Activated naive CD4-positive, alpha-beta T cell treated with anti-CD3 and anti-CD28 coated beads, Interleukin-2, amount 10 ng/mL, durations not matched to agents 7 days and 5 days (primary cell): ENCODE data around the gene ROPN1L.

Experiments
- CTCF ChIA-PET: fragments of 350-600 bp; sonication (Branson Sonifier 250); formaldehyde crosslinking; loops from one replicate; lab custom pipeline; 2021; ENCODE audit warnings: antibody characterized with exemption; lab: Charles Lee
- DNase-seq: peaks from one replicate; pipeline ENCODE4 v3.0.0-alpha.2; 2020
- H3K27ac Mint-ChIP-seq: one replicate; pipeline ENCODE4 v1.8.0; 2021; ENCODE audit warnings: mild to moderate bottlenecking, moderate library complexity, mixed read lengths
- H3K27me3 Mint-ChIP-seq: one replicate; pipeline ENCODE4 v1.8.0; 2021; ENCODE audit warnings: mild to moderate bottlenecking, mixed read lengths
- H3K36me3 Mint-ChIP-seq: one replicate; pipeline ENCODE4 v1.8.0; 2021; ENCODE audit warnings: mixed read lengths
- H3K4me1 Mint-ChIP-seq: one replicate; pipeline ENCODE4 v1.8.0; 2021; ENCODE audit warnings: mixed read lengths
- H3K4me3 Mint-ChIP-seq: one replicate; pipeline ENCODE4 v1.8.0; 2021; ENCODE audit warnings: mild to moderate bottlenecking, moderate library complexity, mixed read lengths
- H3K9me3 Mint-ChIP-seq: one replicate; pipeline ENCODE4 v1.8.0; 2021; ENCODE audit warnings: mixed read lengths

ROPN1L gene

DNA sequence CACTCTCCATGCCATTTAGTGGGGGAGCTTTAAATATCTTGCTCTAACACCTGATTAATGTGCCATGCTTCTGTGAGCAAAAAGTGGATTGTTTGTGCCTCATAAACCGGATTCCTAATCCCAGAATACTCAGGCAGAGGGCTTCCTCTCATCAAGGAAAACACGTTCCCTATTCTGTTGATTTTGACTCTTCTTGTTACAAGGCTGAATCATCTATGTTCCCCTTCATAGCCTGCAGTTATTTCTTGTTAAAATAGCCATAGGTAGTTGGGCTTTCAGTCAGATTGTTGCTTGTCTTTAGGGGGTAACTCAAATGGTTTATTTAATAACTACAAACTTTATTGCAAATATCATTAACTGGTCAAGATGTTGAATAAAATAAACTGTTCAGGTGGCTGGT lies 26.6 kb downstream of the ROPN1L start:
- H3K4me1 Mint-ChIP-seq, result peaks cover 14% of the 10 kb centered on the region
- CTCF ChIA-PET, result interaction anchor here (0.9 to 1.6 kb wide), 3 partner anchors 14 to 159 kb away, joined by 3 to 4 read pairs (median 3); no protein-coding TSS in a partner anchor
- no peak overlapping the region for H3K4me3 Mint-ChIP-seq
- H3K9me3 Mint-ChIP-seq, result no peaks in the 10 kb centered on the region
- no peaks in the 10 kb centered on the region for H3K36me3 Mint-ChIP-seq
- DNase-seq, result no peak
- H3K27me3 Mint-ChIP-seq, result peaks cover 34% of the 10 kb centered on the region
- no peak overlapping the region for H3K27ac Mint-ChIP-seq

DNA sequence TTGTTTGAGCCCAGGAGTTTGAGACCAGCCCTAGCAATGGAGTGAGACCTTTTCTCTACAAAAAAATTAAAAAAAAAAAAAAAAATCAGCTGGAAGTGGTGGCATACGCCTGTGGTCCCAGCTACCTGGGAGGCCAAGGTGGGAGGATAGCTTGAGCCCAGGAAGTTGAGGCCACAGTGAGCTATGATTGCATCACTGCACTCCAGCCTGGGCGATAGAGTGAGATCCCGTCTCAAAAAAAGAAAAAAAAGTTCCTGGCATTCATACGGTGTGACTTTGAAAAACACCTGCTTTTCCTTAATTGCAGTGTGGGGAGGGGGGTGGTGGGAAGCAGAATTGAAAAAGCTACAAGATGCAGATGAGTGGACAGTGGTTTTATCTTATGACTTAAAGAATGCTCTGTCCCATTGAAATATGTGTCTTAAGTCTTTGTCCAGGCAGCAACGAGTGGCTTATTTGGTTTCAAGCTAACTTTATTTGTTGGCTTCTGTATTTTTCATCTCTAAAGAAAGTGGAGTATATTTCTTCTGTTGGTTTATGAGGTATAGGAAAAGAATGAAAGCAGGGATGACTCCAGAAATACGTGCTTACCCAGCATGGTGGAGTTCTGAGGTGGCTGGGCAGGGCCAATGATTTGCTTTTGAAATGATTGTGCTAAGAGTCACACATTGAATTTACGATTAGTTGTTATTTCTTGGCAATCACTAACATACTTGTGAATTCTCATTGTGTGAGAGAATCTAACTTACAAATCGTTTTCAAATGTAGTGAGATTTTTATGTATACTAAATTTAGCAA lies 27.8 kb downstream of the ROPN1L start:
- H3K4me3 Mint-ChIP-seq, result no peak overlapping the region
- DNase-seq, result no peak
- H3K27ac Mint-ChIP-seq, result no peak overlapping the region
- H3K4me1 Mint-ChIP-seq, result peaks cover 14% of the 10 kb centered on the region
- H3K36me3 Mint-ChIP-seq, result no peaks in the 10 kb centered on the region
- peaks cover 36% of the 10 kb centered on the region for H3K27me3 Mint-ChIP-seq
- peaks cover 1% of the 10 kb centered on the region for H3K9me3 Mint-ChIP-seq
- CTCF ChIA-PET, result interaction anchor here (1.2 kb wide), 1 partner anchor 18 kb away, joined by 4 read pairs; no protein-coding TSS in a partner anchor

DNA sequence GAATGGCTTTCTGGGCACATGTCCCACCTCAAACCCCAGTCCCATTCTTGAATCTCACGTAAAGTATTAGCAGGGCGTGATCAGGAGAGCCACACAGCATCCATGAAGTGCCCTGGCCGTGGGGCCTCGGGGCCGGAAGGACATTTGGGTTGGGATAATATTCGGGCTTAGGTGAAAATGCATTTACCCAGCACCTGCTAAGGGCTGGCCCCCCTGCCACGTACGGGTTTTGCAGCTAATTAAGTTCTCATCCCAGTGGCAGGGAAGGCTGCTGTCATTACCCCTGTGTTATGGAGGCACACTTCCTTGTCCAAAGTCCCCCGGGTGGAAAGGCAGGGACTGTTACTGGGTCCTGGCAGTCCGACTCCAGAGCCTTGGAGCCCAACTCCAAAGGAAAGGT lies 29.0 kb downstream of the ROPN1L start:
- H3K27me3 Mint-ChIP-seq, result peaks cover 39% of the 10 kb centered on the region
- H3K9me3 Mint-ChIP-seq, result peaks cover 2% of the 10 kb centered on the region
- H3K4me1 Mint-ChIP-seq, result peaks cover 14% of the 10 kb centered on the region
- H3K27ac Mint-ChIP-seq, result no peak overlapping the region
- DNase-seq, result no peak
- CTCF ChIA-PET, result no interaction called here
- H3K4me3 Mint-ChIP-seq, result no peak overlapping the region
- H3K36me3 Mint-ChIP-seq, result no peaks in the 10 kb centered on the region

DNA sequence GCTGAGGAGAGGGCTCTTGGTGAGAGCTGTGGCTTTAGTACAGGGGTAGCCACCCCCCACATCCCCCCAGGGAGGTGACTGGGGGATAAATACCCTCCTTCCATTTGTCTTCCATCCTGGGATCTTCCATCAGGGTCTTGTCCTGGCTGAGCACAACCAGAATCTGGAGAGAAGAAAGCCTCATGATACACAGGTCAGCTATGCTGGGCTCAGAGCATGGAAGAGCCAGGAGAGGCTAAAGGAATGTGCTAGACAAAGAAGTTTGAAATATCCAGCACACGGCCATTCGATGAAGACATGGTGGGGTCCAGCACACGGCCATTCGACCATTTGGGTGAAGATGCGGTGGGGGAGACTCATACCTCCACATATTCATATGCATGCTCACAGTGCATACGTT lies 30.0 kb downstream of the ROPN1L start:
- Mint-ChIP-seq H3K27ac (no peak overlapping the region), H3K9me3 (peaks cover 2% of the 10 kb centered on the region), H3K36me3 (no peaks in the 10 kb centered on the region), H3K4me3 (no peak overlapping the region), H3K27me3 (peaks cover 44% of the 10 kb centered on the region), H3K4me1 (peaks cover 14% of the 10 kb centered on the region)
- CTCF ChIA-PET, result no interaction called here
- no peak for DNase-seq

DNA sequence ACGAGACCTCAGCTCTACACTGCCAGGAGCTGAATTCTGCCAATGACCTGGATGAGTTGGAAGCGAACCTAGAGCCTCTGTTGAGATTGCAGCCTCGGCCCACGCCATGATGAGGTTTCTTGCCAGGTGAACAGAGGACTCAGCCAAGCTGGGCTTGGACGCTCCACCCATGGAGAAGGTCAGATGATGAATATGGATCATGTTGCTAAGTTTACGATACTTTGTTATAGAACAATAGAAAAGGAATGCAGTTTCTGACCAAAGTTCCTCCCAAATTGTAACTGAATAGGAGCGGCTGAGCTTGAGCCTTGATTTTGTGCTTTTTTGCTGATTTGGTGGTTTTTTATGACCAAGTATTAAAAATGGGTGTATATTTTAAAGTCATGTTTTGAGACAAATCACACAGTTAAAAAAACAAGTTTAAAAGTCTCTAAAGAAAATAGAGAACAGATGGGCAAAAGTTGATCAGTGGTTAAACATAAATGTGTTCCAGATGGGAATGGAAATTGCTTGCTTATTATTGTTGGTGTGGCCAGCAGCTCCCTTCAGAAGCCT lies 32.9 kb downstream of the ROPN1L start:
- Mint-ChIP-seq H3K36me3 (no peaks in the 10 kb centered on the region), H3K9me3 (peaks cover 2% of the 10 kb centered on the region), H3K27ac (no peak overlapping the region), H3K4me3 (no peak overlapping the region), H3K27me3 (peaks cover 42% of the 10 kb centered on the region), H3K4me1 (no peaks in the 10 kb centered on the region)
- CTCF ChIA-PET, result no interaction called here
- no peak for DNase-seq

DNA sequence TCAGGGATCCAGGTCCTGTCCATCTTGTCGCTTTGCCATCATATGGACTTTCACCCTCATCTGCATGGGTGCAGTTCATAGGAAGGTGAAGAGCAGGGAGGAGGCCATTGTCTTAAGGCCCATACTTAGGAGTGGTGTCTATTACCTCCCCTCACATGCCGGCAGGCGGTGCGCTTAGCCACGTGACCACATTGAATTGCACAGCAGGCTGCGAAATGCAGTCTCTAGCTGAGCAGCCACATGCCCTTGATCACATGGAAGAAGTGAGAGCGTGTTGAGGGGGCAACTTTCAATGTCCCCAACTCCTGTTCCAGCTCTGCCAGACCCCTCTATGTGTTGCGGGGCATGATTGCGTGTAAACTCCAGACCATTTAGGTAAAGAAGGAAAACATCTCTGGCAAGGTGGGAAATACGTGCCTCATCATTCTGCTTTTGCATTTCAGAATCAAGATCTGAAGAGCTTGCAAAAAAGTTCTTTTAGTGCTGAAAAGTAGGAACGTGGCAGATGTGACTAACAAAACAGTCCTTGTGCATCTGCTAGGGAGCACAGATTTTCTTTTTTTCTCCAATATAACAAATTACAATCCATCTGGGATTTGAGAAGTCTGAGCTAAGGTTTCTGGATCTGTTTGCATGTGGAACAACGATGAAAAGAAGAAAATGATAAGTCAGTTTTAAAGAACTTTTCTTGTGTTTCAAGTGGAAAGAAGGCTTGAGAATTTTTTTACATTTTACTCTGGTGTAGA lies 34.4 kb downstream of the ROPN1L start:
- no peaks in the 10 kb centered on the region for H3K4me1 Mint-ChIP-seq
- peaks cover 41% of the 10 kb centered on the region for H3K27me3 Mint-ChIP-seq
- CTCF ChIA-PET, result no interaction called here
- DNase-seq, result no peak
- no peak overlapping the region for H3K27ac Mint-ChIP-seq
- no peak overlapping the region for H3K4me3 Mint-ChIP-seq
- H3K9me3 Mint-ChIP-seq, result peaks cover 2% of the 10 kb centered on the region
- H3K36me3 Mint-ChIP-seq, result no peaks in the 10 kb centered on the region

DNA sequence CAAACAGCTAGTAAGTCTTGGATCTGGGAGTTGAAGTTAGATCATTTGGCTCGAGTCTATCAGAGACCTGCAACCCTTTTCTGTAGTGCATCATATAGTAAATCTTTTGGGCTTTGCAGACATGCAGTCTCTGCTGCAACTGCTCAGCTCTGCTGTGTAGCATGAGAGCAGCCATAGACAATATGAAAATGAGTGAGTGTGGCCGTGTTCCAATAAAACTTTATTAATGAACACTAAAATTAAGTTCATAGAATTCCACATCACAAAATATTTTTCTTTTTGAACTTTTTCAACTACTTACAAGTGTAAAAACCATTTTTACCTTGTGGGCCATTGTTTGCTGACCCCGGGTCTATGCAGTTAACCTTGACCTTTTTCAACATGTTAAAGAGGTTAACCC lies 35.2 kb downstream of the ROPN1L start:
- peaks cover 2% of the 10 kb centered on the region for H3K9me3 Mint-ChIP-seq
- H3K4me3 Mint-ChIP-seq, result no peak overlapping the region
- H3K4me1 Mint-ChIP-seq, result no peaks in the 10 kb centered on the region
- no peak for DNase-seq
- no peaks in the 10 kb centered on the region for H3K36me3 Mint-ChIP-seq
- no peak overlapping the region for H3K27ac Mint-ChIP-seq
- CTCF ChIA-PET, result no interaction called here
- peaks cover 33% of the 10 kb centered on the region for H3K27me3 Mint-ChIP-seq

DNA sequence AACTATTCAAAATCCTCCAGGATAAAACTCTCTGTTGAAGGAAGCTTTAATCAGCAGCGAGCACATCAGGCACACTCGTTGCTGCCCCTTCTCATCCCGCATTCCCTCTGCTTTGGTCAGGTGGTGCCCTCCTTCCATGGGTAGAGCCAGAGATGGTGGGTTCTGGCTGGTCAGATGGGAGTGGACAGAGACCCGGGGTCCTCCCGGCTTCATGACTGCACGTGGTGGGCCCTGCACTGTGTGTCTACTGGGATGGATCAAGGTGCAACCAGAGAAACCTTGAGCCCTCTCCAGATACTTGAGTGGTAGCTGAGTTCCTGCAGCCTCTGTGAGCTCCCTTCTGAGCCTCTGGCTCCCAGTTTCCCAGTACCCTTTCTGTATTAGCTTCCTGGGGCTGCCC lies 36.3 kb downstream of the ROPN1L start:
- H3K27me3 Mint-ChIP-seq, result peaks cover 39% of the 10 kb centered on the region
- no peak overlapping the region for H3K27ac Mint-ChIP-seq
- no peaks in the 10 kb centered on the region for H3K36me3 Mint-ChIP-seq
- CTCF ChIA-PET, result interaction anchor here (1.1 kb wide), 1 partner anchor 149 kb away, joined by 3 read pairs; no protein-coding TSS in a partner anchor
- no peak overlapping the region for H3K4me3 Mint-ChIP-seq
- DNase-seq, result no peak
- H3K9me3 Mint-ChIP-seq, result peaks cover 2% of the 10 kb centered on the region
- no peaks in the 10 kb centered on the region for H3K4me1 Mint-ChIP-seq

DNA sequence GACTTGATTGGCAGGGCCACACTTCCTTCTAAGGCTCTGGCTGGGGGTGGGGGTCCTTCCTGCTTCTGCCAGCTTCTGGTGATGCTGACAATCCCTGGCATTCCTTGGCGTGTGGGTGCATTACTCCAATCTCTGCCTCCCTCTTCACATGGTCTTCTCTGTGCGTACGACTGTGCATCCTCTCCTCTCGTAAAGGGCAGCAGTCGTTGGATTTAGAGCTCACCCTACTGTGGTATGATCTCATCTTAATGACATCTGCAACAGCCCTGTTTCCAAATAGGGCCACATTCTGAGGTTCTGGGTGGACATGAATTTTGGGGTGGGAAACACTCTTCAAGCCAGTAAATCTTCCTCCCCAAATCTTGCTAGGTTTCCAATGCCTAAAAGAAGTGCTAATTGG lies 36.8 kb downstream of the ROPN1L start:
- no peak overlapping the region for H3K27ac Mint-ChIP-seq
- no peak for DNase-seq
- H3K36me3 Mint-ChIP-seq, result no peaks in the 10 kb centered on the region
- H3K27me3 Mint-ChIP-seq, result peaks cover 39% of the 10 kb centered on the region
- no peaks in the 10 kb centered on the region for H3K4me1 Mint-ChIP-seq
- peaks cover 2% of the 10 kb centered on the region for H3K9me3 Mint-ChIP-seq
- CTCF ChIA-PET, result interaction anchor here (1.1 kb wide), 1 partner anchor 149 kb away, joined by 3 read pairs; no protein-coding TSS in a partner anchor
- no peak overlapping the region for H3K4me3 Mint-ChIP-seq

DNA sequence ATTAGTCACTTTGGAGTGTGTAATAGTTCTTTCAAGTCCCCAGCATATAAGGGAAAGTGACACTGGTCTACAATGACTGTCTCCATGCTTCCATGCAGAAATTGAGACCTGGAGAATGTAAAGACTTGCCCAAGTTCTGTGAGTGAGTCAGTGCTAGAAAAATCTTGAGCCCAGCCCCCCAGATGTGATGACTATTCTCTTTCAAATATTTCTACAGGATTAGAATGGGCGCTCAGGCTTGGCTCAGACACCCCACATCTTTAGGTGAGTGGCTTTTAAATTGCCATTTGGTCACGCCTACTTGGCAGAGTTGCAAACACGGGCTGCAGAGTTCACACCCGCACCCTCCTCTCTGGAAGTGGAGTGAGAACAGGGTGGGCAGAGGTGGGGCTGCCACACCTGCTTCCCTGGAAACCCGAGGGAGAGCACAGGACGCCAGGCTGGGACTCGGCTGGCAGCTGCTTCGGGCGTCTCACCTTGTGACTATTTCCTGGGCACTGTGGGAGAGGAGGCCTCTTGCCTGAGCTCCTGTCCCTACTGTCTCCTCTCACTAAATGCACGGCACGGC lies 37.6 kb downstream of the ROPN1L start:
- Mint-ChIP-seq H3K27me3 (peaks cover 37% of the 10 kb centered on the region), H3K4me3 (no peak overlapping the region), H3K9me3 (peaks cover 2% of the 10 kb centered on the region), H3K4me1 (no peaks in the 10 kb centered on the region), H3K27ac (no peak overlapping the region), H3K36me3 (no peaks in the 10 kb centered on the region)
- CTCF ChIA-PET, result interaction anchor here (0.7 kb wide), 1 partner anchor 11 kb away, joined by 3 read pairs; no protein-coding TSS in a partner anchor
- DNase-seq, result no peak

DNA sequence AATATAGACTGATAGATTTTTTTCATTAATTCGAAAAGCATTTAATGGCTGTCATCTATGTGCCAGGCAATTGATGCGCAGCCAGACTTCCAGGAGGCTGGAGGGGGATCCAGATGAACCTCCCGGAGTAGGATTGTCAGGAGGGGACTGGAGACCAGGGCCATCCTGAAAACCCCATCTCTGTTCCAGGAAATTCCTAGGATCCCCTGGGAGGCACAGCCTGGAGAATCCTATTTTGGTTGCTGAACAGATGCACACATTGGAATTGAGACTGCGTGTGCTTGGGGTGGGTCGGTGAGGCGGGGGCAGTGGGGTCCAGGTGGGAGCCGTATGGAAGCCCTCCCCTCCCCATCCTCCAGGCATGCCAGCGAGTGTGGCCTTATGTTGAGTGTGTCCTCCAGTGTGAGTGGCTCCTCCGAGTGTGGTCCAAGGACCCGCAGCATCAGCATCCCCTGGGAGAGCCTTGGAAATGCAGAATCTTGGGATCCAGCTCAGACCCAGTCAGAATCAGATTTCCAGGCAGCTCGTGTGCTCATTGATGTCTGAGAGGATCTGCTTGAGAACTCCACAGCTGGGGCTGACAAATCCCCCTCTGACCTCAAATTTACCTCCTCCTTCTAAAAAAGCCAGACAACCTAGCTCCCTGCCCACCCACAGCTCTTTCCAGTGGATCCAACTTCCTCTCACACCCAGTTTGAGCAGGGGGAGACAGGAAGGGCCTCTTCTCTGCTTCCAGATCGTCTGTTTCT lies 38.7 kb downstream of the ROPN1L start:
- CTCF ChIA-PET, result interaction anchor here (1.3 kb wide), 1 partner anchor 148 kb away, joined by 3 read pairs; no protein-coding TSS in a partner anchor
- Mint-ChIP-seq H3K4me3 (no peak overlapping the region), H3K36me3 (no peaks in the 10 kb centered on the region), H3K27ac (no peak overlapping the region), H3K27me3 (peaks cover 38% of the 10 kb centered on the region), H3K4me1 (peaks cover 7% of the 10 kb centered on the region), H3K9me3 (no peaks in the 10 kb centered on the region)
- no peak for DNase-seq

DNA sequence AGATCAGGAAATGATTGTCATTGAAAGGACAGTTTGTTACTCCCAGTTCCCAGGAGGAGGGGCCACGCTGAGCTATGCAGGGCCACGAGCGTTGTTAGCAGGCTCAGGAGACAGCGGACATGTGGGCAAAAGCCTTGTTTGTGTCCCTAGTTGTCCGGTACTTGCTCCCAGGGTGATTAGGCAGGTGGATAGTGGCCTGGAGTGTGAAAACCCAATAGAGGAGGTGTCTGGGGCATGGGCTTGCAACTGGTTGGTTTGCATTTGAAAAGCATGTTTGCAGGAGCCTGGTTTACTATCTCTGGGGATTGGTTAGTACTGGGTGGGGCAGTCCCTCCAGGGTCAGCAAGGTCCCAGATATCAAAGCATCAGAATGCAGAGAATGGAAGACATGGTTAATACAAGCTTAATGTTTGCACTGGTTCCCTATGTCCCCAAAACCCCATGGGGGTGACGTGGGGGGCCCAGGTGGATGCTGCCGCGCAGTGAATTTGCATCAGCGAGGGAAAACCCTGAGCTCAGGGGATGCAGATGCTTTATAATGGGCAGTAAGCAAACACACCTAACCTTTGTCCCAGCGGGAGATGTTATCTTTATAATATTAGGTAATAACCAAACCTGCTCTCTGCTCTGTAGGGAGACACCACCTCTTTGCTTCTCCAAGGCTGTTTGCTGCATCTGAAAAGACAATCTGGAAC lies 39.7 kb downstream of the ROPN1L start:
- no peak for DNase-seq
- CTCF ChIA-PET, result interaction anchor here (1.3 kb wide), 1 partner anchor 147 kb away, joined by 3 read pairs; no protein-coding TSS in a partner anchor
- Mint-ChIP-seq H3K36me3 (no peaks in the 10 kb centered on the region), H3K9me3 (no peaks in the 10 kb centered on the region), H3K27ac (no peak overlapping the region), H3K4me3 (no peak overlapping the region), H3K27me3 (peaks cover 32% of the 10 kb centered on the region), H3K4me1 (peaks cover 7% of the 10 kb centered on the region)
